GM19099 (cell line): ENCODE results near the gene ANAPC2.

Source experiments
- POLR2A ChIP-seq: IDR thresholded peaks from 3 replicates; pipeline ENCODE4 v1.6.1; 2011; ENCODE audit warnings: low read depth; ENCODE audit not compliant: insufficient read length; ENCODE audit errors: extremely low read depth

The ANAPC2 gene

GRCh38 chr9:137147793-137148160 is 40.6 kb downstream of the ANAPC2 start:
- TF ChIP-seq POLR2A = no peak

DNA sequence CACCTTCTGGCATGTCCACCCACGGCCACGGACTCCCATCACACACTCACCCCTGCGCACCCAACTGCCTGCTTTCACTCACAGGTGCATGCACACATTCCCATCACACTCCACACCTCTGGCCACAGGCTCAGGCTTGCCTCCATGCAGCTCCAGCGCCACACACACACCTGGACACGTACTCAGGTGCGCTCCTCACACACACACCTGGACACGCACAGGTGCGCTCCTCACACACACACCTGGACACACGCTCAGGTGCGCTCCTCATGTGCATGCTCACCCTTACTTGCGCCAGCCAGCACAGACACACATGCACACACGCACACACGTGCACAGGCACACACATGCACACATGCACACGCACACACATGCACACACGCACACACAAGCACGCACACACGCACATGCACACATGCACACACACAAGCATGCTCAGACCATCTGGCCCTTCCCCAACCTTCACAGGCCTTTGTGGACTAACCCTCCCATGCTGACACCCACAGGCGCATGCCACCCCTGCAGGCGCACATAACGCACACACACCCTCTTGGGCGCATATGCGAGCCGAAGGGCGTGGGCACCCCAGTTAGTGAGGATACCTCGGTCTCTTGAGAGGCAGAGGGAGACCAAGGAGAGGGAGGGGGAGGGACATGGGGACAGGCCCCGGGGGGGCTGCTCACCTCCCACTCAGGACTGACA is 41.1 kb downstream of the ANAPC2 start:
- TF ChIP-seq POLR2A = no peak

DNA sequence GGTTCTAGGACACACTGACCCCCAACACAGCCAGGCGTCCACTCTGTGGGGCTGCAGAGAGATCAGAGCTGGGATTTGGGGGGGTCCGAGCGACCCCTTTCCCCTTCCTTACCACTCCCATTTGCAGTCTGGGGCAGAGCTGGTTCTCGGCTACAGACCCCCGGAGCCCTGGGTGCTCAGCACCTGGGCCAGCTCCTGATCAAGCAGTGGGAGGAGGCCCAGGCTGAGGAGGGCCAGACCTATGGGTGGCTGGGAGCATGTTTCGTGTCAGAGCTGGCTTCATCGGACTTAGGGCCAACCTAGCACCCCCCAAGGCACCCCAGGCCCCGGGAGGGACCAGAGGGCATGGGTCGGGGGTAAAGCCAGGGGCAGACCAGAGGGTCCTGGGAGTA is 41.8 kb downstream of the ANAPC2 start:
- no peak for TF ChIP-seq POLR2A

DNA sequence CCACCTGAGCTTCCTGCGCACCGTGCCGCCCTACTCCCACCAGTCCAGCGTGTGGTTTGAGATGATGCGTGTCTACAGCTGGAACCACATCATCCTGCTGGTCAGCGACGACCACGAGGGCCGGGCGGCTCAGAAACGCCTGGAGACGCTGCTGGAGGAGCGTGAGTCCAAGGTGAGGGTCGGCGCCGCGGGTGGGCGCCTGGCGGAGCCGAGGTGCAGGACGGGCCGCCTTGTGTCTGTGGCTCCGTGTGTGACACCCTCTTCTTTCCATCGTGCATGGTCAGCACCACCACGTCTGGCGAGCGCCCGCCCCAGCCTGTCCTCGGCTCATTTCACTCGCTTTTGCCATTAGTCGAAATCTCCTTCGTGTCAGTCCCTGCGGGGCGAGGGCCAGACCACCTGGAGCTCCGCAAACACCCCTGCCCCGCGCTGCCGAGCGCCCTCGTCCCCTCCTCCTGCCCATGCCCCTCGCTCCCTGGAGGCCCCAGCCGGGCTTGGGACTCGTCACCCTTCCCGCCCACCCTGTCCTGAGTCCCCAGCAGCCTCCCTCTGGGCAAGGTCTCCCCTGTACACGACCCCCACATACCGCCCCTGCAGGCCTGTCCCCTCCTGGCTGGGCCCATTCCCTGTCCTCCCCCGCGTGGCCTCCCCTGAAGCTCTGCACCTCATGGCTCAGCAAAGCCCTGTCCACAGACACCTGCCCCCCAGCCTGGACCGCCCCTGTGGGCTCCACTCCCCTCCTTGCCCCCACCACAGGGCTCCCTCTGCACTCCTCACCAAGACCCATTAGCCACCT is 42.4 kb downstream of the ANAPC2 start:
- no peak for TF ChIP-seq POLR2A

DNA sequence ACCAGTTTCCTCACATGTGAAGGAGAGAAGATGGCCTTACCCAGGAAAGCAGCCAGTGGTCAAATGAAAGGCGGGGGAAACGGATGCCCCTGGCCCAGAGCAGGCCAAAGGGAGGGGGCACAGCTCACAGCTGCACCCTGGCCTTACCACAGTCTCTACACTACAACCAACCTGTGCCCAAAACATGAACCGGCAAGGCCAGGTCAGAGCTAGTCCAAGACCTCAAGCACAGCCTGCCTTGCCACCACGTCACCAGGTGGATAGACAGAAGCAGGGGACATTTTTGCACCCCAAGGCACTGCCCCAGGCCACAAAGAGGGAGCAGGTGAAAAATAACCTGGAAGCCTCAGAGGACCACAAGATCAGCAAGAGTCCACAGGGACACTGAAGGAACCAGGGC is 44.9 kb downstream of the ANAPC2 start:
- no peak for TF ChIP-seq POLR2A

- no peak for TF ChIP-seq POLR2A
Observed at GRCh38 chr9:137141976-137142936, 46.1 kb downstream of the ANAPC2 start.

- no peak for TF ChIP-seq POLR2A
Observed at GRCh38 chr9:137141050-137141810, 47.1 kb downstream of the ANAPC2 start.

DNA sequence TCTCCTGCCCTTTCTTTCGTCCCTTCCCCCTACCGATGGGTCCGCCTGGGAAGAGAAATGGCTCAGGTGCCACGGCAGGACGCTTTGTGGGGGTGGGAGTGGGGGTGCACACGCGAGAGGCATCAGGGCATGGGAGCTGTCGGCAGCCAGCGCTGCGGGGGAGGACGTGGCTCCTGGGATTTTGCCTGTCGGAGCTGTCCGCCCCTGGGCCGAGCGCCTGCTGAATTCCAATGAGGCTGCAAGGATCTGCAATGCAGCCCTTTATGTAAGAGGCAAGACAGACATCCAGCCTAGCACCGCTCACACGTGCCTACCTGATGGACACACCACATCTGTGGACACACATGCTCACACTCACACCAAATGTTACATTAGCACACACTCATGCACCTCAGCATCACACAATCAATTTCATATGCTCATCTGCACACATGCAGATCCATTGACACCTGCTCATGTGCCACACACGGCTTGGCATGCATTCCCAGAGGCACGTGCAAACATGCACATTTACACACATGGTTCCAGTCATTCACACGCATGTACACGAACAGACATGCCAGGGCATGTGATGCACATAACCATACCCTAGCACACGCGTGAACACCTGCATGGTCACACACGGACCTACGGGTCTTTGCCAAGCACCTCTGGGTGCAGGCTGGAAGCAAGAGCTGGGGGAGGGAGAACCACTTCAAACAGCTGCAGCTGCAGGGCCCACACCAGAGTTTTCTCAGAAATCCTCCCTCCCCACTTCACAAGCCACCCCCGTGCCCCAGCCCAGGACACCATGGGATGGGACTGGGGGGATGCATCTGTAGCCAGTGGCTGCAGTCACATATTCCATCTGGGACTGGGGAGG is 48.0 kb downstream of the ANAPC2 start:
- TF ChIP-seq POLR2A = no peak

DNA sequence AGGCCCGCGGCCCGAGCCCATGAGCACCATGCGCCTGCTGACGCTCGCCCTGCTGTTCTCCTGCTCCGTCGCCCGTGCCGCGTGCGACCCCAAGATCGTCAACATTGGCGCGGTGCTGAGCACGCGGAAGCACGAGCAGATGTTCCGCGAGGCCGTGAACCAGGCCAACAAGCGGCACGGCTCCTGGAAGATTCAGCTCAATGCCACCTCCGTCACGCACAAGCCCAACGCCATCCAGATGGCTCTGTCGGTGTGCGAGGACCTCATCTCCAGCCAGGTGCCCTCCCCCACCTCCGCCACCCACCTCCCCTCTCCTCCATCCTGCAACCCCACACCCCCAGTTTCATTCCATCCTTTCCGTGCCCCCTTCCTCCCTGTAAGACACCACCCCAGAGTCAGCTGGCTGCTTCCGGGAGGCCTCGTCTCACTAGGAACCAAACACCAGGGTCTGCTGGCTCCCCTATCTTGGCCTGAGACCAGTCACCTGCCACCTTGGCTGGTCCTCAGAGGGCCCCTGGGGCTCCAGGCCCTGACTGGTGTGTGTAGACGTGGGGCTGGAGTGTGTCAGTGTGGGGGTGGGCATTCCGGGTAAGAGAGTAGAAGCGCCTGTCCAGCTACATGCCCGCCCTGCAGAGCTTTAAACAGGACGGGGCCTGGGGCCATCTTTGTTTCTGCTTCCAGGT is 48.8 kb downstream of the ANAPC2 start:
- TF ChIP-seq POLR2A = no peak

DNA sequence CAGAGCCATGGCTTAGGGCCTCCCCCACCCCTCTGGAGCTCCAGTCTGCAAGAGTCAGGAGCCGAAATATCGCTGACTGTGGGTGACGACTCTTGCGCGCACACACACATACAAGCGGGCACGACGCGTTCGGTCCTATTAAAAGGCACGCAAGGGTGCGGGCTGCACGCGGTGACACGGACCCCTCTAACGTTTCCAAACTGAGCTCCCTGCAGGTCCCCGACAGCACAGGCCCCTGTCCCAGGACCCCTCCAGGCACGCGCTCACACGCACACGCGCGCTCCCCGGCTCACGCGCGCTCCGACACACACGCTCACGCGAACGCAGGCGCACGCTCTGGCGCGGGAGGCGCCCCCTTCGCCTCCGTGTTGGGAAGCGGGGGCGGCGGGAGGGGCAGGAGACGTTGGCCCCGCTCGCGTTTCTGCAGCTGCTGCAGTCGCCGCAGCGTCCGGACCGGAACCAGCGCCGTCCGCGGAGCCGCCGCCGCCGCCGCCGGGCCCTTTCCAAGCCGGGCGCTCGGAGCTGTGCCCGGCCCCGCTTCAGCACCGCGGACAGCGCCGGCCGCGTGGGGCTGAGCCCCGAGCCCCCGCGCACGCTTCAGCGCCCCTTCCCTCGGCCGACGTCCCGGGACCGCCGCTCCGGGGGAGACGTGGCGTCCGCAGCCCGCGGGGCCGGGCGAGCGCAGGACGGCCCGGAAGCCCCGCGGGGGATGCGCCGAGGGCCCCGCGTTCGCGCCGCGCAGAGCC is 49.5 kb downstream of the ANAPC2 start, which contains the start of gene GRIN1:
GRIN1 (plus strand) TSS at position 433 of the 746 bp plus-strand sequence. CDS start 333 bp downstream, outside the sequence.
- no peak for TF ChIP-seq POLR2A

DNA sequence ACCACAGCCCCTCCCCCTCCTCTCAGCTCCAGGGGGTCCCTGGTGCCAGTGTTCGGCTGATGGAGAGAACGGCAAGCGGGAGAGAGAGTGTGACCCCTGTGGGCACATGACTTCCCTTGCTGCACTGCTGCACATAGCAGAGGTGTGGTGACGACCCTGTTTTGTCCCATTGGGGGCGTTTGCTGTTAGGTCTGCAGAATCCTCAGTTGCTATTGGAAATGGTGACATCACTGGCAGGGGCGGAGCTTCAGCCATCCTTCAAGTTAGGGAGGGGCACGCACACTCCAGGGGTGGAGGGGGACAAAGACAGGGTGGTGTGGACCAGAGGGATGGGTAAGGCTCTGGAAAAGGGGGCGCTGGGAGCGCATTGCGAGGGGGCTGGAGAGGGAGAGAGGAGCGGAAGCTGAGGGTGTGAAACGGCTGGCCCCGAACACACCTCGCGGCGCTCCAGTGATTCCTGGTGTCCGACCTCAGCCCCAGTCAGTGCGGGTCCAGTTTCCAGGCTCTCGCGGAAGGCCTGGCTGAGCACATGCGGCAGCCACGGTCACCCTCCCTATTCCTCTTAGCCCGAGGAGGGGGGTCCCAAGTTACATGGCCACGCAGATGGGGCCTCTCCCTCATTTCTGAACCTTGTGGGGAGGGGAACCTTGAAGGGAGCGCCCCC is 50.2 kb downstream of the ANAPC2 start:
- TF ChIP-seq POLR2A = no peak
